ENCODE data around the gene TJP2. TPM values are rescaled to one million over a fixed set of nuclear protein-coding genes. Genes with fewer than 3 reads are reported as not detected.

Gene TJP2
- total RNA-seq, 3 donors from 2014 or later, result 81.1 to 172 (median 124) TPM

DNA sequence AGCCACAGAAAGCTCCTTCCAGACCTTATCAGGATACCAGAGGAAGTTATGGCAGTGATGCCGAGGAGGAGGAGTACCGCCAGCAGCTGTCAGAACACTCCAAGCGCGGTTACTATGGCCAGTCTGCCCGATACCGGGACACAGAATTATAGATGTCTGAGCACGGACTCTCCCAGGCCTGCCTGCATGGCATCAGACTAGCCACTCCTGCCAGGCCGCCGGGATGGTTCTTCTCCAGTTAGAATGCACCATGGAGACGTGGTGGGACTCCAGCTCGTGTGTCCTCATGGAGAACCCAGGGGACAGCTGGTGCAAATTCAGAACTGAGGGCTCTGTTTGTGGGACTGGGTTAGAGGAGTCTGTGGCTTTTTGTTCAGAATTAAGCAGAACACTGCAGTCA lies 80.1 kb downstream of the TJP2 start:
- no peak for ATAC-seq
- no peaks in the 10 kb centered on the region for H3K9me3 ChIP-seq
- no peak overlapping the region for H3K4me3 ChIP-seq
- intact Hi-C loops (cut with DNase I, micrococcal nuclease), result no loop called here
- no peak for DNase-seq
- no peak for TF ChIP-seq CTCF (IDR thresholded peaks at IDR 0.05)
- no peaks in the 10 kb centered on the region for H3K4me1 ChIP-seq (ENCODE audit: low read depth)
- no peaks in the 10 kb centered on the region for H3K36me3 ChIP-seq (ENCODE audit: low read depth)

GRCh38 chr9:69255591-69255990 lies 81.5 kb downstream of the TJP2 start:
- Histone ChIP-seq H3K36me3 (ENCODE audit: low read depth) (no peaks in the 10 kb centered on the region), H3K9me3 (no peaks in the 10 kb centered on the region), H3K4me1 (ENCODE audit: low read depth) (no peaks in the 10 kb centered on the region), H3K4me3 (no peak overlapping the region)
- ATAC-seq (no peak), DNase-seq (no peak)
- TF ChIP-seq CTCF (IDR thresholded peaks at IDR 0.05), result no peak
- intact Hi-C loops (cut with DNase I, micrococcal nuclease), result no loop called here

DNA sequence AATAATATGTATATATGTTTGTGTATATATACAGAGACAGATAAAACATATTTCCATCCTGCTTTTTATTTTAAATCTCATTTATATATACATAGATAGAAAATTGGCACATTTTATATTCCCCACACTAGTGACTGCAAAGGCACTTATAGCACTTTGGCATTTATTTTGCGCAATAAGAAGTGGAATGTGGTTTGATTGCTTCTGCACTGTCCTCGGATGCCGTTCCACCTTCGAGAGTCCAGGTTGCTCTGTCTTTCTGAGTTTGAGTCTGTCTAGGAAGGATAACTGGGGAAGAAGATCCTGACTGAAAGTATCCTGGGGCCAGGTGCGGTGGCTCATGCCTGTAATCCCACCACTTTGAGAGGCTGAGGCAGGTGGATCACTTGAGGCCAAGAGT lies 84.5 kb downstream of the TJP2 start:
- TF ChIP-seq CTCF (IDR thresholded peaks at IDR 0.05), result no peak
- DNase-seq (no peak), ATAC-seq (no peak)
- no peak overlapping the region for H3K4me3 ChIP-seq
- H3K9me3 ChIP-seq, result no peaks in the 10 kb centered on the region
- no peaks in the 10 kb centered on the region for H3K4me1 ChIP-seq (ENCODE audit: low read depth)
- intact Hi-C loops (cut with DNase I, micrococcal nuclease), result no loop called here
- no peaks in the 10 kb centered on the region for H3K36me3 ChIP-seq (ENCODE audit: low read depth)

GRCh38 chr9:69260161-69260560 lies 86.1 kb downstream of the TJP2 start:
- ATAC-seq (no peak), DNase-seq (no peak)
- no peak for TF ChIP-seq CTCF (IDR thresholded peaks at IDR 0.05)
- intact Hi-C loops (cut with DNase I, micrococcal nuclease), result no loop called here
- no peak overlapping the region for H3K4me3 ChIP-seq
- no peaks in the 10 kb centered on the region for H3K4me1 ChIP-seq (ENCODE audit: low read depth)
- H3K36me3 ChIP-seq (ENCODE audit: low read depth), result no peaks in the 10 kb centered on the region
- H3K9me3 ChIP-seq, result no peaks in the 10 kb centered on the region

DNA sequence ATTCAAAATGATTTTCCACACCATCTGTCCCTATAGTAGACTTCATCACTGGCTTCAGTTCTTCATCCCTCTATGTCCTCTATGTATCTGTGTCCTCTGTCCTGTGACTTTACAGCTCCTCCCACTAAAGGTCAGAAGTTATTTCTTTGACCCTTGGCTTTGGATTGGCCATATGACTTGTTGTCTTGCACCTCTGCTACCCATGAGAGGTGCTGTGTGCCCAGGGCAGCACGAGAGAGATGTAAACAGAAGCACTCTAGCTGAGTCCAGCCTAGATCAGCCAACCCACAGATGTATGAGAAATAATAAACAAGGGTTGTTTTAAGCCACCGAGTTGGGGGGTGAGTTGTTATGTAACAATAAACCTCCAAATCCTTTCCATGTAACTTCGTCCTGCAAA lies 87.6 kb downstream of the TJP2 start:
- Histone ChIP-seq H3K9me3 (no peaks in the 10 kb centered on the region), H3K4me1 (ENCODE audit: low read depth) (no peaks in the 10 kb centered on the region), H3K36me3 (ENCODE audit: low read depth) (no peaks in the 10 kb centered on the region), H3K4me3 (no peak overlapping the region)
- intact Hi-C loops (cut with DNase I, micrococcal nuclease), result no loop called here
- TF ChIP-seq CTCF (IDR thresholded peaks at IDR 0.05), result no peak
- no peak for ATAC-seq
- no peak for DNase-seq

GRCh38 chr9:69264526-69264925 lies 90.4 kb downstream of the TJP2 start:
- H3K4me3 ChIP-seq, result no peak overlapping the region
- H3K36me3 ChIP-seq (ENCODE audit: low read depth), result no peaks in the 10 kb centered on the region
- H3K4me1 ChIP-seq (ENCODE audit: low read depth), result no peaks in the 10 kb centered on the region
- intact Hi-C loops (cut with DNase I, micrococcal nuclease), result no loop called here
- DNase-seq (peak in 1 of 3 donors; percentile 5), ATAC-seq (no peak)
- no peaks in the 10 kb centered on the region for H3K9me3 ChIP-seq
- TF ChIP-seq CTCF (IDR thresholded peaks at IDR 0.05), result no peak
